ENCODE measurements around the gene MICU1.

MICU1 gene

DNA sequence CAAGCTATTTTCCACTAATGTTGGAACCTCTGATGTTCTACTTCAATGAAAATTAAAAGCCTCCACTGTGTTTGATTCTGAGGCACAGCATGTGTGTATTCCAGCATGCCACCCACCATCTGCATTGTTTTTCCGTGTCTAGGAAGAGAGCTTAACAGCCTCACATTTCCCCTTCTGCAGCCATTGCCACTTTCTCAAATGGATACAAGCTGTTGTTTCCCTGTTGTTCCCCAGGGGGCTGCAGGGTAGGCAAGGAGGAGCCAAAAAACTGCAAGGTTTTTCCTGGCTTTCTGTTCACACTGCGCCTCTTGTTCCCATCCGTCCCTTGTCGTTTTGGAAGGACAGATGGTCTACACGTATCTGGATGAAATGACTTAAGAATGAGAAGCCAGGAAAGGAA lies 198.9 kb downstream of the MICU1 start:
- DNase-seq (ENCODE audit: low spot score): no peak
- TF ChIP-seq, protein P1, sequence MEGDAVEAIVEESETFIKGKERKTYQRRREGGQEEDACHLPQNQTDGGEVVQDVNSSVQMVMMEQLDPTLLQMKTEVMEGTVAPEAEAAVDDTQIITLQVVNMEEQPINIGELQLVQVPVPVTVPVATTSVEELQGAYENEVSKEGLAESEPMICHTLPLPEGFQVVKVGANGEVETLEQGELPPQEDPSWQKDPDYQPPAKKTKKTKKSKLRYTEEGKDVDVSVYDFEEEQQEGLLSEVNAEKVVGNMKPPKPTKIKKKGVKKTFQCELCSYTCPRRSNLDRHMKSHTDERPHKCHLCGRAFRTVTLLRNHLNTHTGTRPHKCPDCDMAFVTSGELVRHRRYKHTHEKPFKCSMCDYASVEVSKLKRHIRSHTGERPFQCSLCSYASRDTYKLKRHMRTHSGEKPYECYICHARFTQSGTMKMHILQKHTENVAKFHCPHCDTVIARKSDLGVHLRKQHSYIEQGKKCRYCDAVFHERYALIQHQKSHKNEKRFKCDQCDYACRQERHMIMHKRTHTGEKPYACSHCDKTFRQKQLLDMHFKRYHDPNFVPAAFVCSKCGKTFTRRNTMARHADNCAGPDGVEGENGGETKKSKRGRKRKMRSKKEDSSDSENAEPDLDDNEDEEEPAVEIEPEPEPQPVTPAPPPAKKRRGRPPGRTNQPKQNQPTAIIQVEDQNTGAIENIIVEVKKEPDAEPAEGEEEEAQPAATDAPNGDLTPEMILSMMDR (IDR thresholded peaks at IDR 0.05; ENCODE audit: extremely low read depth, missing control alignments): no peak

DNA sequence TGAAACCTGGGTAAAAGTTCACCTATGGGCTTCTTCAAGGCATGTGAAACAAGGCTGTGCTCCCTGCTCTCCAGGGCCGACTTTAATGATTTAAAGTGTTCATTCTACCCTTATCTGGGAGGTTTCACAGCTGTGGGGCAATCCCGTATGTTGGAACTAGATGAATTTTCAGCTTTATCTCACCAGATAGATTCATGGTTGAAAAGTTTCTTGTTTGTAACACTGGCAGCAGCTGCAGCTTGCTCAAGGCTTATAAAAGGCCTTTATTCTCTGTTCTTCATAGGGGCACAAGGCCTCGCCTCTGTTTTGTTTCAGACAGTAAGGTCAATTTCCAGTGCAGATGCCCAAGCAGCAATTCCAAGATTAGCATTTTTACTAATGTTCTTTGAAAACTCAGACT lies 200.7 kb downstream of the MICU1 start:
- TF ChIP-seq, protein P1 (IDR thresholded peaks at IDR 0.05; ENCODE audit: extremely low read depth, missing control alignments): no peak
- no peak for DNase-seq (ENCODE audit: low spot score)

DNA sequence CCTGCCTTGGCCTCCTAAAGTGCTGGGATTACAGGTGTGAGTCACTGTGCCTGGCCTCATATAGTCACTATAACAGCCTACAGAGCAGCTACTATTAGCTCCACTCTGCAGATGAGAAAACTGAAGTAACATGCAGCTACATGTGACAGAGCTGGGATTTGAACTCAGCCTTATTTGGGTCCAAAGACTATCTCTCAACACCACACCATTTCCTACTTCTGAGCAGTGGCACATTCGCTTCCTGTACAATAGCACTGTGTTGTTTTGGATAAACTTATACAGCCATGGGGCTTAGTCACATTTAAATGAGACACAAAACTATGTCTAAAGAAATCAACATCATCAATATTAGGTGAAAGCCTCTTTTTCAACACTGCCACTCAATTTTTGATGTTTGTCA lies 201.3 kb downstream of the MICU1 start:
- TF ChIP-seq, protein P1 (IDR thresholded peaks at IDR 0.05; ENCODE audit: extremely low read depth, missing control alignments): no peak
- DNase-seq (ENCODE audit: low spot score): no peak

DNA sequence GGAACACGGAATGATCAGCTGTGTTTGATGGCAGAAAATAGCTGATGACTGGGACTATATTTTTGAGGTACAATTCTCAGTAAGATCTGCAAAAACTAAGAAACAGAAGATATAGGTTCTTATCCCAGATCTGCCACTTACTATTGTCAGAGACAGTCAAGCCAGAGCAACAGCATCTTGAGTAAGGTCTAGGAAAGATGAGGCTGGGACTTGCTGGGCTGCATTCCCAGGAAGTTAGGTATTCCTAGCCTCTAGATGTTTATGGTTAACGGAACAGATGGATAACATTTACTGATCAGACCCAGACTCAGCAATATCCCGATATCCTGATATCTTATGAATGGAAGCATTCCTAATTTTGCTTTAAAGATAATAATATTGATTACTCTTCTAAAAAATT lies 202.5 kb downstream of the MICU1 start:
- no peak for DNase-seq (ENCODE audit: low spot score)

DNA sequence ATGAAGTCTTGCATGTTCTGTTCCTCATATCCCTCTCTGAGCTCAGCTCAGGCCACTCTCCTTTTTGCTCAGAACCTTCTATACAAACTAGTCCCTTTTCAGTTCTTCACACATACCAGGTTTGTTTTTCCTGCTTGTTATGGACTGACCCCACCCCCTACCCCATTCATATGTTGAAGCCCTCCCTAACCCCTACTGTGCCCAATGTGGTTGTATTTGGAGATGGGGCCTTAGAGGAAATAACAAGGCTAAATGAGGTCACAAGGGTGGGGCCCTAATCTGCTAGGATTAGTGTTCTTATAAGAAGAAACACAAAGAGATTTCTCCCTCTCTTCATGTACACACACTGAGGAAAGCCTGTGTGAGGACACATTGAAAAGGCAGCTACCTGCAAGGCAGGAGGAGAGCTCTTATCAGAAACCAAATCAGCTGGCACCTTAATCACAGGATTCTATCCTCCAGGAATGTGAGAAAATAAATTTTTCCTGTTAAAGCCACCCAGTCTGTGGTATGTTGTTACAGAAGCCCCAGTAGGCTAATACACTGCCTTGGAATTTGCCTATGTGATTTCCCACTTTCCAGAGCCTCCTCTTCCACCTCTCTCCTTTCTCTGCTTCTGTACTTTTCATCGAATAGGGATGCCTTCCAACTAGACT lies 203.9 kb downstream of the MICU1 start:
- TF ChIP-seq, protein P1 (IDR thresholded peaks at IDR 0.05; ENCODE audit: extremely low read depth, missing control alignments): no peak
- DNase-seq (ENCODE audit: low spot score): no peak

More for the DNA sequence above, 202.5 kb downstream of the MICU1 start:
- TF ChIP-seq, protein P1 (IDR thresholded peaks at IDR 0.05; ENCODE audit: extremely low read depth, missing control alignments): no peak

DNA sequence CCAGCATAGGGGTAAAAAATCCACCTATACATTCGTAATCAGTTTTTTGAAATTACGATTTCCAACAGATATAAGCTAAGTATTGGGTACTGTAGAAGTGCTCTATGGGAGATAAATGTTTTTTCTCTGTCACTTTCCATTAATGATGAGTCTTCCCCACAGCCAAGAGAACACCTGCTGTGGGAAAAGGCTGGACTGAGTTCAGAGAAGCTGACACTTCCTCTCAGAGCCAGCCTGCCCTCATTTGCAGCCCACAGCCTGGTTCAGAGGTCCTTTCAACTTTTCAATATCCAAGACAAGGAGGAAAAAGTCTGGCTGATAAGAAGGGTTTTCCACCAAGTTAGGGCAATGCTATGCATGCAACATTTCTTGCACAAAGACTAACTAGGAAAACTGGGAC lies 206.6 kb downstream of the MICU1 start:
- no peak for DNase-seq (ENCODE audit: low spot score)
- TF ChIP-seq, protein P1 (IDR thresholded peaks at IDR 0.05; ENCODE audit: extremely low read depth, missing control alignments): no peak

DNA sequence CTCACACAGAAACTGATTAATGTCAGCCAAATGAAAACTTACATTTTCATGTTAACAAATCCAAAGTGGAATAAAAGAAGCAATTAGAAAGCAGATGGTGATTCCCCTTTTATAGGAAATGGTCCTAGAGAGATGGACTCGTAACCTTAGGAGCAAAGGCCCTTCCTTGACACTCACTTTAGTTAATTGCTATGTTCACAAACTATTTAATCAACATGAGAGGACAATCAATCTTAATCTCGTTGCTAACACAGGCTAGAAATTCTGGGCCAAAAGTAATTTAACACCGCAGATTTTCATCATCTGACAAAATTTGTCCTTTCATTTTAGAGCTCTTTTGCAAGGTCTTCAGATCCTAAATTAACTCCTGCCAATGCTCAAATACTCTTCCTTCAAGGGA lies 207.2 kb downstream of the MICU1 start:
- TF ChIP-seq, protein P1 (IDR thresholded peaks at IDR 0.05; ENCODE audit: extremely low read depth, missing control alignments): no peak
- DNase-seq (ENCODE audit: low spot score): no peak

All from GM20000 (cell line).